GM19455 (cell line): Measurements from ENCODE around the gene HLA-G.

Experiments used
- ATAC-seq: cut with Tn5 transposase; IDR thresholded peaks from one replicate; pipeline ENCODE4 v1.9.1; 2021; ENCODE audit not compliant: unreplicated experiment

Gene HLA-G

GRCh38 chr6:29816030-29816429 is 11.6 kb upstream of the HLA-G start:
- ATAC-seq: no peak

DNA sequence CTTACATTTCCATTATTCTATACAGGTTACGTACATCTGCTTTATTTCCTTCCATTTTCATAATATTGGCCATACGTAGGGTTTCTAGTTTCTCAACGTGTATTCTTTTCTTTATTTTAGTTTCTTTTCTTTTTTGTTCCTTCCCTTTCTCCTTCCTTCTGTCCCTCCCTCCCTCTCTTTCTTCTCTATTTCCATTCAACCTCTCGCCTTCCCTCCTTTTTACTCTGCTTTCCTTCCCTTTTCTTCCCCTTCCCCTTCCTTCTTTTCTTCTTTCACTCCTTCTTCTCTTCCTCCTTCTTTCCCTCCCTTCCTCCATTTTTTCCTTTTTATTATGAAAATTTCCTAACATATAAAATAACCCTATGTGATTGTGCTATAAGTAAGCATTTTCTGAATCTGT is 8.7 kb upstream of the HLA-G start:
- no peak for ATAC-seq

DNA sequence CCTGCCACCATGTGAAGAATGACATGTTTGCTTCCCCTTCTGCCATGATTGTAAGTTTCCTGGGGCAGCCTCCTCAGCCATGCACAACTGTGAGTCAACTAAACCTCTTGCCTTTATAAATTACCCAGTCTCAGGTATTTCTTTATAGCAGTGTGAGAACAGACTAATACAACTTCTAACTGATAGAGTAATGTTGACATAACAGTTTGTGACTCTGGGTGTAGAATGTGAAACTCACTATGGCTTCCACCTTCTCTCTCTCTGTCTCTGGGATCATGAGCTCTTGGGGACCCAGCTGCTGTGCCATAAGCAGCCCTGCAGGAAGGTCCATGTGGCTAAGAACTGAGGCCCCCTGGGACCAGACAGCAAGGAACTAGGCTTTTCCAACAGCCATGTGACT is 3.5 kb upstream of the HLA-G start:
- no peak for ATAC-seq

GRCh38 chr6:29825848-29826247 is 1.8 kb upstream of the HLA-G start:
- no peak for ATAC-seq

DNA sequence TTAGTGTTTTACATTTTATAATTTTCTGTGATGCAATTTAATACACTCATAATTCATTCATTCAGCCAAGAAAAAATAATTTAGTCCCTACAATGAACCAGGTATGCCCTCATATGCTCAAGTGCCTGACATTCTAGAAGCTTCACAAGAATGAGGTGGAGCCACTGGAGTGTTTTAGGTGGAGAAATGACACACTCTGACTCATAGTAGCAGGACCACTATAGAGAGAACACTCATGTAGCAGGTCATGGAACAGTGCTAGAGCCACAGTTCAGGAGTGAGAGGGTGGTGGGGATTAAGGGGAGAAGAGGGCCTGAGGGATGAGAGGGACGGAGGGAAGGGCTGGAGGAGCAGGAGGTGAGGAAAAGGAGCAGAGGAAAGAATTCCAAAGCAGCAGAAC is 1.4 kb upstream of the HLA-G start:
- ATAC-seq: no peak

DNA sequence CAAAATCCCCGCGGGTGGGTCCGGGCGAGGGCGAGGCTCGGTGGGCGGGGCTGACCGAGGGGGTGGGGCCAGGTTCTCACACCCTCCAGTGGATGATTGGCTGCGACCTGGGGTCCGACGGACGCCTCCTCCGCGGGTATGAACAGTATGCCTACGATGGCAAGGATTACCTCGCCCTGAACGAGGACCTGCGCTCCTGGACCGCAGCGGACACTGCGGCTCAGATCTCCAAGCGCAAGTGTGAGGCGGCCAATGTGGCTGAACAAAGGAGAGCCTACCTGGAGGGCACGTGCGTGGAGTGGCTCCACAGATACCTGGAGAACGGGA is 809 bp downstream of the HLA-G start:
- no peak for ATAC-seq

DNA sequence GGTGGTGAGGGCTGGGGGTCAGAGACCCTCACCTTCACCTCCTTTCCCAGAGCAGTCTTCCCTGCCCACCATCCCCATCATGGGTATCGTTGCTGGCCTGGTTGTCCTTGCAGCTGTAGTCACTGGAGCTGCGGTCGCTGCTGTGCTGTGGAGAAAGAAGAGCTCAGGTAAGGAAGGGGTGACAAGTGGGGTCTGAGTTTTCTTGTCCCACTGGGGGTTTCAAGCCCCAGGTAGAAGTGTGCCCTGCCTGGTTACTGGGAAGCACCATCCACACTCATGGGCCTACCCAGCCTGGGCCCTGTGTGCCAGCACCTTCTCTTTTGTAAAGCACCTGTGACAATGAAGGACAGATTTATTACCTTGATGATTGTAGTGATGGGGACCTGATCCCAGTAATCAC is 2.1 kb downstream of the HLA-G start:
- no peak for ATAC-seq

DNA sequence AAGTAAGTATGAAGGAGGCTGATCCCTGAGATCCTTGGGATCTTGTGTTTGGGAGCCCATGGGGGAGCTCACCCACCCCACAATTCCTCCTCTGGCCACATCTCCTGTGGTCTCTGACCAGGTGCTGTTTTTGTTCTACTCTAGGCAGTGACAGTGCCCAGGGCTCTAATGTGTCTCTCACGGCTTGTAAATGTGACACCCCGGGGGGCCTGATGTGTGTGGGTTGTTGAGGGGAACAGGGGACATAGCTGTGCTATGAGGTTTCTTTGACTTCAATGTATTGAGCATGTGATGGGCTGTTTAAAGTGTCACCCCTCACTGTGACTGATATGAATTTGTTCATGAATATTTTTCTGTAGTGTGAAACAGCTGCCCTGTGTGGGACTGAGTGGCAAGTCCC is 2.8 kb downstream of the HLA-G start:
- ATAC-seq: no peak

- no peak for ATAC-seq
Measured at GRCh38 chr6:29831776-29832175, 4.2 kb downstream of the HLA-G start.

- ATAC-seq: no peak
Measured at GRCh38 chr6:29834564-29835436, 7.2 kb downstream of the HLA-G start.

- ATAC-seq: no peak
Measured at GRCh38 chr6:29839917-29840316, 12.3 kb downstream of the HLA-G start.

DNA sequence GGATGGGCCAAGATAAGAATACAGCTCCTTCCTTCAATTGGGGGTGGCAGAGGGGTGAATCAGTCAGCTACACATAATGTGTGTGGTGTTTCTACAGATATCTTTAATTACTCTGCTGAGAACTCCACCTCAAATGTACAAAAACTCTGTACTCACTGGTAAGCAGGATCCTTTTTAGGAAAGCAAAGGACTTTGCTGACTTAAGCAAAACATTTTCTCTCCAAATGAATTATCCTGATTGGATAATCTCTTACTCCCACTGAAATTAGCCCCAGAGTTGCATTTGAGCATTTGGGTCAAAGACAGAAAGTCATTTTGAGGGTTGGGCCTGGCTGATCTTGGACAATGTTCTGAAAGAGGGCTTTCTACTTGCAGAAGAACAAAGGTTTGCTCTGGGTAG is 13.4 kb downstream of the HLA-G start:
- ATAC-seq: no peak

GRCh38 chr6:29845405-29846006 is 17.9 kb downstream of the HLA-G start:
- ATAC-seq: no peak

- ATAC-seq: no peak
Measured at GRCh38 chr6:29847871-29848630, 20.4 kb downstream of the HLA-G start.

DNA sequence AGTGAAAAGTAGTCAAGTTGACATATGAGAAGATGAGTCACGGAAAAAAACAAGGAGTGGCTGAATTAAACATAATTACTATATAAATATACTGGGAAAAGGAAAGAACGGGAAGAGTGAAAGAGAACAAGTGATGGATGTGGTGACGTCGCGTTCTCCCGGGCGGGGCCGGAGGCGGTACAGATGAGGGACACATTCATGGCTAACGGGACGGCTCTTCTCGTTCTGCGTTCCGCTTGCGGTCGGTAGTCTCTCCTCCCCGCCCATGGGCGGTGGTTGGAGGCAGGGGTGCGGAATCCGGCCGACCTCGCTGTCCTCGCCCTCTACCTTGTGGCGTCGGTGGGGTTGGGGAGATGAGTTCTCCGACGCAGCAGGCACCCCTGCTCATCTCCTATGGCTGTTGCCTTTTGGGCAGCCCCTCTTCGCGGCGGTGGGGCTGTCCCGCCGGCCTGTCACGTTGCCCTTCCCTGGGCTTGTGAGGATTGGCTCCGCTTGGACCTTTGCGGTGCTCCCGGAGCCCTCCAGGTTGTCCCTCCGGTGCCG is 22.5 kb downstream of the HLA-G start:
- ATAC-seq: no peak

- ATAC-seq: no peak
Measured at GRCh38 chr6:29851190-29851589, 23.6 kb downstream of the HLA-G start.

DNA sequence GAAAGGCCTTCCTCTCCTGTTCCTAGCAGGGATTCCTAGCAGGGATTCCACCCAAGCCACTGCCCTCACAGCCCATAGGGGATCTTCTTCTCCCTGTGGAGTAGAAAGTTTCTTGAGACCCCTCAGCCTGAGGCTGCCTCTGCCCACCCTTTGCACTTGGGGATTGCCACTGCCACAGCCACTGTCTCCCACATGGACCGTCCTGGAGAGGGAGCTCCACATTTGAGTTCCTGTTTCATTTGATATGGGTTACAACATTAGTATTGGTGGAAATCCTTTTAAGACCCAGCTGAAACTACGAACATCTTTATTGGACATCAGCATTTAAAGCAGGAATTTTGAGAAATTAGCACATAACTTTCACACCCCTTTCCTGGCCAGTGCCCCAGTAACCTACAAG is 25.6 kb downstream of the HLA-G start:
- no peak for ATAC-seq

DNA sequence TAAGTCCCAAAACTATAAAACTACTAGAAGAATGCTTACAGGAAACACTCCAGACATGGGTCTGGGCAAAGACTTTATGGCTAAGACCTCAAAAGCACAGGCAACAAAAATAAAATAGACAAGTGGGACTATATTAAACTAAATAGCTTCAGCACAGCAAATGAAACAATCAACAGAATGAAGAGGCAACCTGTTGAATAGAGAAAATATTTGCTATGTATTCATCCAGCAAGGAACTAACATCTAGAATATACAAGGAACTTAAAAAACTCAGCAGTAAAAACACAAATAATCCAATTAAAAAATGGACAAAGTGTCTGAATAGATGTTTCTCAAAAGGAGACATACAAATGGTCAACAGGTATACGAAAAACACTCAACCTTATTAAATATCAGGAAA is 30.4 kb downstream of the HLA-G start:
- no peak for ATAC-seq

DNA sequence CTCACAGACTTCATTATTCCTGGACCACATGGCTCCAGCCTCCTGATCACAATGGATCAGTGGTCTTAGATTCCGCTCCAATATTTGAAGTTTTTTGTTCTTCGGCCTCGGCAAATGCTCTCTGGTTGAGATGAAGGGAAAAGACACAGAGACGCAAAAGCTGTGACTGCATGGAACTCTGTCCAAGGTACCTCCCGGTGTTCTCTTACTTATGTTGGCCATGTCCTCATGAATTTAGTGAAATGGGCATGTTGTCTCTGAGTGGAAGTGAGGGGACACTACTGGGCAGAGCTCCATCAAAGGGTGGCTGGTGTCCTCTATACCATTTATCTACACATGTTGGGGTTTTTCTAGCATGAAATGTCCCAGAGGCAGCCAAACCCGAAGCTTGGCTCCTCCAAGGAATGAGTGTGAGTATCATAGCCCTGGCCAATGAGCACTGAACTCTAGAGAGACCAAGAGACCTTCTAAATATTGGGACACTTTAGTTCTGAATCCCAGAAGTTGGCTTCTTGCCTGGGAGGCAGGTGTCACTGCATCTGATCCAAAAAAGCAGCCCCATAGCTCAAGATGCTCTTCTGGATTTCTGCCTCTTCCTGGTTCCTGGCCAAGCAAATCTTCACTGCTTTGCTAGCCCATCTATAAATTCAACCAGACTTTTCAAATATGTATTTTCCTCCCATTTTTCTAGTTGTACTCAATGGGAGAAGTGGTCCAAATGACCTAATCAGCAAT is 34.1 kb downstream of the HLA-G start:
- no peak for ATAC-seq

DNA sequence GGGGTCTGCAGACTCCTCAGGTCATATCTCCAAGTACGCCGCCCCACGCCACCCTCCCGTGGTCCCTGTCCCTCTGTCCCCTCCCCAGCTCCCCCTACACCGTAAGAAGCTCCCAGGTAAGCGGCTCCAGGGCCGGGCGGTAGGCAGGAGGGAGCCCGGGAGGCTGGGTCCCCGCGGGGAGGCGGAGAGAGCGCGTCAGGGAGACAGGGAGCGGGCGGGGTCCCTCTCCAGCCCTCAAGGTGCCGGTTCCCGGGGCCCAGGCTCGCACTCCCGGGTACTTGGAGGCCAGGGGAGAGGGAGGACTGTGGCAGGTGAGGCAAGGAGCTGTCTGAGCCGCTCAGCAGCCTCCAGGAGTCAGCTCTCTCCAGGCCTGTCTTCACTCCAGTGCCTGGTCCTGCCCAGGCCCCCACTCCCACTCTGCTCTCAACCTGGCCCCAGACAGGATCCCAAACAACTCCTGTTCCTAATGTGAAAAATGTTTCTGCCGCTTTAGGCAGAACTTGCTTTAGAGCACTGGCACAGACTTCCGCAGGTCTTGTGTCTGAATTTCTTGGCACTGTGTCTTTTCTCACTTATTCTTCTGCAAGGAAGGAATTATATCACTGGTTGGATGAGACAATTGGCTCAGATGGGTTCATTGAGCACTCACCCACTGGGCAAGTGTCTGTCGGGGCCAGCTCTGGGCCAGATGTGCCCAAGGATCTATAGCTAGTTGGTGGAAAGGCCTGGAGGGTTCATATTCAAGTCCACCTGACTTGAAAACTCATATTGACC is 36.6 kb downstream of the HLA-G start:
- no peak for ATAC-seq
